ENCODE data around the gene ZNF225.
"Not testable (repeated sequence)": the region's sequence is repeated elsewhere in the genome, so short reads cannot be mapped to it uniquely, and the experiment has no call there.

ZNF225 gene

GRCh38 chr19:44163789-44164188 lies 50.6 kb downstream of the ZNF225 start:
- no peak for DNase-seq (ENCODE audit: low read depth, low spot score)

DNA sequence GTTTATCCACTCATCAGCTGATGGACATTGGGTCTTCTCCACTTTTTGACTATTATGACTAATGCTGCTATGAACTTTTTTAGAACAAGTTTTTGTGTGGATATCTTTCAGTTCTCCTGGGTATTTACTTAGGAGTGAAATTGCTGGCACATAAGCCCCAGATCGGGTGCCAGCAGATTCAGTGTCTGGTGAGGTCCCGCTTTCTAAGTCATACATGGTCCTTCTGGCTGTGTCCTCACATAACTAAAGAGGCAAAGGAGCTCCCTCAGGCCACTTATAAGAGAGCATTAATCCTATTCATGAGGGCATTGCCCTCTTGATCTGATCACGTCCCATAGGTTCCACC lies 51.1 kb downstream of the ZNF225 start:
- no peak for DNase-seq (ENCODE audit: low read depth, low spot score)

DNA sequence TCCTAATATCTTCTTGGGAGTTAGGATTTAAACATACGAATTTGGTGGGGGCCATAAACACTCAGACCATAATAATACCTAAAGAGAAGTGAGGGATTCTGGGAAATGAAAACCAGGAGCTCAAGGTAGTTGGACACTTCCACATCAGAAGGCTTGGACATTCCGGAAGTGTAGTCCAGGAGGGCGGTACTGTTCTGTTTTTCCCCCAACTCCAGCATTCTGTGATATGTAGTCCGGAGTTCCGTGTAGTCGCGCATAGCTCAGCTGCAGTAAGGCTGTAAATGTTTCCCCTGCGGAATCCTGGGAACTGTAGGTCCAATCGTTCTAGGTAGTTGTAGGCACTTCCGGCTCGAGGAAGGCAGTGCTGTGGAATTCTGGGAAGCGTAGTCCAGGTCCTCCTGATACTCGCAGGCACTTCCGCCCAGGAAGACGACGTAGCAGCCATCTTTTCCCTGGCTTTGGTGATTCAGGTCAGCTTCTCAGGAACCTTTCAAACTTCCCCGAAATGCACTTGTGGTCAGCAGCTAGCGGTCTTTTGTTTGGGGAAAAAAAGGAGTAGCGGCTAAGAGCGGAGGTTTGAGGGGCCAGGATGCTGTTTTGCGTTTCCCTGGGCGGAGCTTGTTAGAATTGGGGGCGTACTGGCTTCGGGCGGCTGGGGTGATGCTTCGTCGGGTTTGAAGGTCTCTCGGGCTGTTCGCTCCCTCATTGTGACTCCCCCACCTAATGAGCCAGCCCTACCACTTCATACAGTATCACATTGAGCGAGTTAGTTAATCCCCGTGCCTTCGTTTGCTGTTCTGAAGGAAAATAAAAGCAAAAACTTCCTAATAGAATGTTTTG lies 51.7 kb downstream of the ZNF225 start, which contains the start of gene ZNF226:
Gene ZNF226 (plus strand): TSS at position 428 of the 840 bp plus-strand sequence. CDS start 4,981 bp downstream, outside the sequence.
- peak; percentile 62 for DNase-seq (ENCODE audit: low read depth, low spot score)

- DNase-seq (ENCODE audit: low read depth, low spot score): not testable (repeated sequence)
Observed at GRCh38 chr19:44170660-44171059, 57.5 kb downstream of the ZNF225 start.

GRCh38 chr19:44176590-44176989 lies 63.4 kb downstream of the ZNF225 start:
- no peak for DNase-seq (ENCODE audit: low read depth, low spot score)

GRCh38 chr19:44180968-44181367 lies 67.8 kb downstream of the ZNF225 start:
- no peak for DNase-seq (ENCODE audit: low read depth, low spot score)

DNA sequence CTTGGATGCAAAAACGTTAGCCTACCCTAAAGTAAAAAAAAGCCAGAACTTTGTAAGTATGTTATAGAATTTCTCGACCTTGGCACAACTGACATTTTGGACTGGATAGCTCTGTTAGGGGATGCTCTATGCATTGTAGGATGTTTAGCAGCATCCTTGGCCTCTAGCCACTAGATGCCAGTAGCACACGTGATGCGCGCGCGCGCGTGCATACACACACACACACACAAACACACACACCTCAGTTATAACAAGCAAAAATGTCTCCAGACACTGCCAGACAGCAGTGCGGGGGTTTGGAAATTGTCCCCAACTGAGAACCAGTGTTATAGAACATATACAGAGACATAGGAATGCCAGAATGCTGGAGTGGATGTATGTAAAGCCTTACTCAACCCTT lies 68.9 kb downstream of the ZNF225 start:
- DNase-seq (ENCODE audit: low read depth, low spot score): no peak
